HG03025 (cell line): ENCODE data around the gene TMEM132C.
"Not testable (repeated sequence)": the region's sequence is repeated elsewhere in the genome, so short reads cannot be mapped to it uniquely, and the experiment has no call there.

Experiments
- ATAC-seq: cut with Tn5 transposase; IDR thresholded peaks from one replicate; pipeline ENCODE4 v1.9.1; 2021; ENCODE audit warnings: mild to moderate bottlenecking, moderate library complexity; ENCODE audit not compliant: unreplicated experiment, low FRiP score

The TMEM132C gene

GRCh38 chr12:128463881-128464280, 196.9 kb downstream of the TMEM132C start:
- ATAC-seq, result no peak

DNA sequence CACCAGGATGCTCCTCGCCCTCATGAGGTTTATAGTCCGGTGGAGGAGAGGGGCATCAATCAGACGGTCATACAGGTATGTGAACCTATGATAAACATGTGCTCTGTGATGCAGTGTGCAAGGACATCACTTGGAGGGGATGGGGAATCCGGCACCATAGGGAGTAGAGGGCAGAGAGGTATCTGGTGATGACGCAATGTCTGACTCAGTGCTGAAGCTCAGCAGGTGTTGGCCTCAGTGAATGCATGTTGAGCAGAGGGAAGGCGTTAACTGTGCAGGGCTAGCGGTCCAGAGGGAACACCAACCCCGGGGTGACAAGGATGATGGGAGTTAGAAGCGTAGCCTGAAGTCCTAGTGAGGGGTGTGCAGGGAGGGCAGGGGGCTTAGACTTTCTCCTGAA, 200.9 kb downstream of the TMEM132C start:
- no peak for ATAC-seq

DNA sequence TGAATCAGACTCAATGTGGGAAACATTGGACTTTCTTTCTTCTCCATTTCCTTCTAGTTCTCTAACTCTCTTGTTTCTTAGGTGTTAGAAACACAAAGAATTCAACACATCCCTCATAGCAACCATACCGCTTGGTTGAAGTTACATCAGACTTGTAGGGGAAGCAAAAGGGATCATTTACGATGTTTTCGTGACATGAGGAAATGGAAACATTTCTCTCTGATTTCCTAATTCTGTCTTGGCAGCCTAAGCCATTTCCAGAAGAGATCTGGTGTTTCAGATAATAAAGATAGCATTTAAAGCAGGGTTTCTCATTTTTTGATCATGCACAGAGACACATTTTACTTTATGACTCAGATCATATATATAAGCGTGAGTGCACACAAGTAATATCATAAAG, 202.0 kb downstream of the TMEM132C start:
- ATAC-seq, result no peak

DNA sequence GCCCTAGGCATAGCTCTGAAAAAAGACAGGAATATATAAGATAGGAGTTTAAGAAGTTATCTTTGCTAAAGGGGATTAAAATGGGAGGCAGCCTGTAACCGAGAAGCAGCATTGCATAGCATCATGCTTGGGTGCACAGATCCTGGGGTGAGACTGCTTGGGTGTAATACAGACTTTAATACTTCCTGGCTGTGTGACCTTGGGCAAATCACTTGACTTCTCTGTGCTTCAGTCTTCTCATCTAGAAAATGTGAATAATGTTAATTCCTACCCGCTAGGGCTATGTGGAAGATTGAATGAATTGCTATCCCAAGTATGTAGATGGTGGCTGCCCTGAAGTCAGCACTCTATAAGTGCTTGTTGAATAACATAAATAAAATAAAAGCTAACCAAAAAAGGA, 204.5 kb downstream of the TMEM132C start:
- no peak for ATAC-seq

- no peak for ATAC-seq
These were observed 207.9 kb downstream of the TMEM132C start for GRCh38 chr12:128474916-128475315.

DNA sequence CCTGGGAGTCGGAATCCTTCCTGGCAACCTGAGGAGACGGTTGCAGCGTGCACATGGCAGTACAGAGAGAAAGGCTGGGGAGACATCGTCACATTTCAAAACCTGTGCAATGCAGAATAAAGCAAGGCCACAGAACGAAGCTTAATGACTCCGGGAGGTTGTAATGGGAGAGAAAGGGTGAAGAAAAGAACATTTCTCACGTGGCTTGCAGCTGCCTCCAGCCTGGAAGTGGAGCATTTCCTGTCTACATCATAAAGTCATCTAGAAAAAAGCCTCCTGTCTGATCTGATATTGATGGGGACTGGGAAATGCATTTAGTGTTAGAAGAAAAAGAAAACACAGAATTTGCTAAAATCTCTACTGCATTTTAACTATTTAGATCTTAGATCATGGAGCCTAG, 209.3 kb downstream of the TMEM132C start:
- no peak for ATAC-seq

DNA sequence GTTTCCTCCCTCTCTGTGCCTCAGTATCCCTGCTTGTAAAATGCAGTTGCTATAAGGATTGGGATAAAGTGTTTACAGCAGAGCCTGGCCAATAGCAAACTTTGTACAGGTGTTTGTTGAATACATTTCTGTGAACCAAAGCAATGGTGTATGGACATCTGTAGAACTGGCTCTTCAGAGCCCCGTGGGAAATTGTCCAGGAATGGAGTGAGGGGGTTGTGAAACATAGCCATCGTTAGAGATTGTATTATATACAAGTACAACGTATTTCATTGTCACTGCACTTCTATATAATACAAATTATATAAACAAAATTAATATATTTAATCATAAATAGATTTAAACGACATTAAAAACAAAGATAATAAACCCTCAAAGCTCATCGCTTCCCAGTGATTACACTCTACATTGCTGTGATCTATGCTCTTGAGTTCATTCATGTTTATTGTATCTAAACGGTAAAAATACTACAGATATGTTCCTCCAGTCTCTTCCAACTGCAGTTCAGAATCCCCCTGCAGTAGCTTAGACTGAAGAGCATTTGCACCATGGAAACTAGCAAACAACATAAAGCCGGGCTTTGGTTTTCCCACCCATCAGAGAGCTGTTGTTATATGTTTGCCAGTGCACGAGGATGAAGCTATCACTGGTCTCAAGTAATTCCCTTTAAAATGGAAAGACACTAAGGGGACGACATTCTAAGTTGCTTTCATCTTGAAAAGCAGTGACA, 216.7 kb downstream of the TMEM132C start:
- no peak for ATAC-seq

GRCh38 chr12:128497376-128497775, 230.4 kb downstream of the TMEM132C start:
- ATAC-seq, result not testable (repeated sequence)

GRCh38 chr12:128507470-128507869, 240.5 kb downstream of the TMEM132C start:
- ATAC-seq, result no peak

GRCh38 chr12:128509170-128509569, 242.2 kb downstream of the TMEM132C start:
- ATAC-seq, result no peak

DNA sequence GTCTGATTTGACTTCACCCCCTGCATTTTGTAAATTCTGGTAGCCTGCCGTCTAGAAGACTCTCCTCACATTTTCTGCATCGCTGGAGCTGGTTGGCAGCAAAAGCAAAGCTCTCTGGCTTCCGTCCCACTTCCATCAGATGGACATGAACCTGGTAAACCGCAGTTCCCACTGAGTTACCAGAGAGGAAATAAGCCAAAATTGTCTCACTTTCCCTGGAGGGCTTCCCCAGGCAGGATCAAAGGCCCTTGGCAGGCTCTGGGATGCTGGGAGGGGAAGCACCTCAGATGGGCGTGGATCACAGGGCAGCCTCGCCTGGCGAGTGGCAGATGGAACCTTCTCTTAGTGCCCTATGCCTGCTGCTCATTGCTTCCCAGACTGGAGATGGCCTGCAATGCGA, 243.5 kb downstream of the TMEM132C start:
- ATAC-seq, result no peak

GRCh38 chr12:128513331-128513730, 246.4 kb downstream of the TMEM132C start:
- no peak for ATAC-seq

DNA sequence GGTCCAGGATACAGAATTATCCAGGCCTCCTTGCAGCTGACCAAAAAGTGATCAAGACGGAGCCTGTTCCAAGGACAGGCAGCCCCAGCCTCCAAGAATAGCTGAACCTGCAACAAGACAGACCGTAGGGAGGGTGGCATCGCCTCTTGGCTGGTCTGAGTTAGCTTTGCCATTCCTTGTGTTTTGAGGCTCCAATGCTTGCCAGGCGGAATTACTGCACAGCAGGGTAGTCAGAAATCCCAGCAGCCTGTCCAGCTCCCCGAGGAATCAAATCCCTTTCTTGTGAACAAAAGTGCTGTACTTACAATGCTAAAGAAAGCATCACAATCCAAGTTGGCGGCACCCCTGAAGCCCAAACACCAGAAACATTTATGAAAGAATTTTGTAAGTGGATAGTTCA, 246.9 kb downstream of the TMEM132C start:
- no peak for ATAC-seq

DNA sequence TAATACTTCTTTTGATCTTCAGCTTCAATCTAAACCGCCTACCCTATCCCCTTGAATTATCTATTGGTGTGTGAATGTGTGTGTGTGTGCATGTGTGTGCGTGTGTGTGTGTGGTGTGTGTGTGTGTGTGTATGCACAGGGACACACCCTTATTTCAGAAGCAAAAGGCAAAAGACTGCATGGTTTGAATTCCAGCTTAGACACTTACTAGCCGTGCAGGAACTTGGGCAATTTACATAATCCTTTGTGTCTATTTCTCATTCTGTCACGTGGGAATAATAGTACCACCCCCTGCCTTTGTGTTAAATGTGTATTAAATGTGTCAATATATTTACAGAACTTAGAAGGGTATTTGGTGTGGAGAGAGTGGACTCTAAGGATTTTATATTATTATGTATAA, 251.7 kb downstream of the TMEM132C start:
- ATAC-seq, result no peak

- no peak for ATAC-seq
These were observed 252.5 kb downstream of the TMEM132C start for GRCh38 chr12:128519426-128519825.

DNA sequence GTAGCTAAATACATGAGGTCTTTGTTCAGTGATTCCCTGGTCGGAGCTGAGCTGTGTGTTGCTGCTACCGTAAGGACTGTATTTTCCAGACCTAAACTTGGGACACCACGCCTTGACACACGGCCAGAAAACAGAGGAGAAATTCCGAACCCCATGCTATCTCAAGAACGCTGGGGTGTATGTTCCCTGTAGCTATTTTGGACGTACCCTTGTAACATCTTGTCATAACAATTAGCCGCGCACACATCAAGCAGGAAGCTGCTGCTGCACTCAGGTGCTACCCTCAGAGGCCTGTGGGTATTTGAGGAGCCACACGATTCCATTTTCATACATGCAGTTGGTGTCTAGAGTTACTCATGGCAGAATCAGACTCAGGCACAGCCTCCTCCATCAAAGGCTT, 255.0 kb downstream of the TMEM132C start:
- no peak for ATAC-seq

DNA sequence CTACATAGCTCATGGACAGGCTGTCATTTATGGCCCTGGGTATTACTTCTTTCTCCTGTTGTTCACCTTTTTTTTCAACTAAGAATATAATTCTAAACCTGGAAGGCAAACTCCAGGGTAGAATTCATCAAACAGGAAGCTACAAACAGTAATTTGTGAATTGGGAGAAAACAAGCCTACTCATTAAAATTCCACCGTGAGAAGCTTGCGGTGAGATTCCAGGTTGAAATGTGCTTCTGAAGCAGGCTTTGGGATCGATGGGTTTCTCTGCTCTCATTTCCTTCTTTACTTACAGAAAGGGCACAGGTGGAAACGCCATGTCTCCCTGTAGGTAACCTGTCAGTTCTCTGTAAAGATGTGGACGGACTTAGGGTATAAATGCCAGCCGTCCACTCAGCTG, 257.5 kb downstream of the TMEM132C start:
- no peak for ATAC-seq

GRCh38 chr12:128531170-128531569, 264.2 kb downstream of the TMEM132C start:
- ATAC-seq, result no peak

DNA sequence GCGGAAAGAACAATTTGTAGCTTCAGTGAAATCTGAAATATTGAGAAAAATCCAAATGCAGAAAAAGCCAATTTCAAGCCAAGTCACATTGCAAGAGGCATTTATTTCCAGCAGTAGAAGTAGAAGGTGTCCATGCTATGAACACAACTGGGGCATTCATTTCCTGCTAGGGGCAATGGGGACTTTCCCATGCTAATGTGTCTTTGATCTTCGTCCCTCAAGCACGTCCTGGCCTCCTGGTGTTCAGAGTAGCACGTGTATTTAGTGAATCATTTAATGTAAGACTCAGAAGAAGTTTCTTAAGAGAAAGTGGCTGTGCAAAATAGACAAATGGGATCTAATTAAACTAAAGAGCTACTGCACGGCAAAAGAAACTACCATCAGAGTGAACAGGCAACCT, 267.9 kb downstream of the TMEM132C start:
- no peak for ATAC-seq

- no peak for ATAC-seq
These were observed 269.8 kb downstream of the TMEM132C start for GRCh38 chr12:128536810-128537209.

GRCh38 chr12:128537668-128538067, 270.7 kb downstream of the TMEM132C start:
- ATAC-seq, result no peak

GRCh38 chr12:128542844-128543243, 275.9 kb downstream of the TMEM132C start:
- no peak for ATAC-seq

DNA sequence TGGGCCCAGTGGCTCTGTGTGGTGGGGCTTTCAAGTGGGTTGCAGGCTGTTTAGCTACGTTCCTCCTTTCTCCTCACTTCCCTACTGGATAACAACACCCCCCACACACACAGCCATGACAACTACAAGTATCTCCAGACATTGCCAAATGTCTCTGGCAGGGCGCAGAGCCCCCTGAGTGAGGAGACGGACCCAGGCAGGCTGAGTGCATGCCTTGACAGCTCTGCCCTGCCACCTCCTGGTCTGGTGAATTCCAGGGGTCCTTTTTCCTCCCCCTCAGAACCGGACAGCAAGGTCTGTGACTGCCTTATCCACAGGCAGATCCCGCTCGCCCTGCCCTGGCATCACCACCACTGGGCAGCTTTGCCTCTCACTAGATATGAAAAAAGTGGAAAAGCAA, 276.5 kb downstream of the TMEM132C start:
- ATAC-seq, result no peak
